EH (cell line): ENCODE results near the gene HOXA11.

Source experiments
- DNase-seq: peaks from one replicate; pipeline ENCODE4 v3.0.0-alpha.2; 2015; ENCODE audit warnings: low read depth

HOXA11 gene

DNA sequence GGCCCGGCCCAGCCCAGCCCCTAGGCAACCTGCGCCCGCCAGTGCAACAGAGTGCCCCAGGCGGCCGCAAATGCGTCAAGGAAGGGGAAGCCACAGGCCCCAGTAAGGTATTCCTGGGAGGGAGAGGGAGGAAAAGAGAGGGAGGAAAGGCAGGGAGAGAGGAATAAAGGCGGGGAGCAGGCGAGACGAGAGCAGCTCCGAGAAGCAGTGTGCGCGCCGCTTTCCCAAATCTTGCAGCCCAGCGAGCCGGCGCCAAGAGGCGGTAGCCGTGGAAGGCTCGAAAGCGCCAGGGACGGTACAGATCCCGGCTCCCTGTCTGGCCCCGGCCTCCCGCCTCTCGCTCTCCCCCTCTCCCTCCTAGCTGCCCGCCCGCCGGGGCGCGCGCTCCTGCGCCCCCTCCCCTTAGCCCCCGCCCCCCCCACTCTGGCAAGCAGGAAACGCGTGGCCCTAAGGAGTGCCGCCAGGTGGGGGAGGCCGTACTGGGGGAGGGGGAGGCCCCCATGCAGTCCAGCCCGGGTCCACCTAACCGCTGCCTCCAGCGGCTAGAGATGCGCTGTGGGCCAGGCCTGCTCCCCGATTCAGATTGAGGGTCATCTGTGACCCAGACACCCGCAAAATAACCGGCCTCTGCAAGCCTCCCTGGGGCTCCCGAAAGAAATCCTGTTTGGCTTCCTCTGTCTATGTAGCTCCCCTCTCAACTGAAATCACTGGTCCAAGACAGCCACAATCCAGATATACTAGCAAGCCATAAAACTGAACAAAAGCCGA, 15.2 kb downstream of the HOXA11 start:
- peak; percentile 77 for DNase-seq

DNA sequence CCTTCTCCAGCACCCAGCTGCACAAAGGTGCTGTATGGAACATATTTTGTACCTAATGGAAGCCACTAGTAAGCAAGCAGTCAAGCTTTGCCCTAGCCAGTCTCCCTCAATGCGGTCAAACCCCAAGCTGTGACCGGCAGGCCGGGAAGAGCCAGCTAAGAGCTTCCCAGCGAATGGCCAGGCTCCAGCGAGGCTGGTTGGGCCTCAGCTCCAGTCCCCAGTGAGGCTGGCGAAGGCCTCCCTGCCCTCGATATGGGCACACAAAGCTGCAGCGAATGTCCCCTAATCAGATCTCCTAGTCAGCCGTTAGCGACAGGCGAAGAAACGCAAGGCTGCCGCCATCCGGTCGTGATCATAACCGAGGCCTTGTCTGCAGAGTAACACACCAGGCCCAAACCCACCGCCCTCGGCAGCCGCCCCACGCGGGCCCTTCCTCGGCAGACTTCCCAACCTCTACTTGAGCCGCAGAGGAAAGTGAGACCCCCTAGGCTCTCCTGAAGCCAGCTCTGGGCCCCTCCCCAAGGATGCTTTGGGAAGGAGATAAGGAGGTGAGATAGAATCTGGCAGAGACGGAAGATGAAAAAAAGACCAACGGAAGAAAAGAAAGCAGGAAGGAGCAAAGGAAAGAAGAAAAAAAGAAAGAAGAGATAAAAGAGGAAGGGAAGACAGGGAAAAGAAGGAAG, 16.6 kb downstream of the HOXA11 start:
- DNase-seq = peak; percentile 84

DNA sequence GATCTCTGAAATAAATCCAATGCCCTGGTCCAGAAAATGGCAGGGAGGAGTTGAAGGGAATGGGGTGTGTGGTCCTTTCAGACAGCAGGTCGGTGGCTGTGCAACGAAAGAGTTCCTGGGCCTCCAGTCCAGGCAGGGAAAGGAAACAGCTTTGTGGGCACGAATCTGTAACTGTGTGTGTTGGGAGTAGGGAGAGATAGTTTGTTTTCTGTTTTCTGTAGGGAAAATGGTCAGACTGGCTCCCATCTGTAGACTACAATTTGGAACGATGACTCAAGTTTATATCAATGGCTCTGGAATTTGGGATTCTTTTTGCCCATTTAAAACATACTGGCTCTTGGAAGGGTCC, 17.1 kb downstream of the HOXA11 start:
- DNase-seq = peak; percentile 89

DNA sequence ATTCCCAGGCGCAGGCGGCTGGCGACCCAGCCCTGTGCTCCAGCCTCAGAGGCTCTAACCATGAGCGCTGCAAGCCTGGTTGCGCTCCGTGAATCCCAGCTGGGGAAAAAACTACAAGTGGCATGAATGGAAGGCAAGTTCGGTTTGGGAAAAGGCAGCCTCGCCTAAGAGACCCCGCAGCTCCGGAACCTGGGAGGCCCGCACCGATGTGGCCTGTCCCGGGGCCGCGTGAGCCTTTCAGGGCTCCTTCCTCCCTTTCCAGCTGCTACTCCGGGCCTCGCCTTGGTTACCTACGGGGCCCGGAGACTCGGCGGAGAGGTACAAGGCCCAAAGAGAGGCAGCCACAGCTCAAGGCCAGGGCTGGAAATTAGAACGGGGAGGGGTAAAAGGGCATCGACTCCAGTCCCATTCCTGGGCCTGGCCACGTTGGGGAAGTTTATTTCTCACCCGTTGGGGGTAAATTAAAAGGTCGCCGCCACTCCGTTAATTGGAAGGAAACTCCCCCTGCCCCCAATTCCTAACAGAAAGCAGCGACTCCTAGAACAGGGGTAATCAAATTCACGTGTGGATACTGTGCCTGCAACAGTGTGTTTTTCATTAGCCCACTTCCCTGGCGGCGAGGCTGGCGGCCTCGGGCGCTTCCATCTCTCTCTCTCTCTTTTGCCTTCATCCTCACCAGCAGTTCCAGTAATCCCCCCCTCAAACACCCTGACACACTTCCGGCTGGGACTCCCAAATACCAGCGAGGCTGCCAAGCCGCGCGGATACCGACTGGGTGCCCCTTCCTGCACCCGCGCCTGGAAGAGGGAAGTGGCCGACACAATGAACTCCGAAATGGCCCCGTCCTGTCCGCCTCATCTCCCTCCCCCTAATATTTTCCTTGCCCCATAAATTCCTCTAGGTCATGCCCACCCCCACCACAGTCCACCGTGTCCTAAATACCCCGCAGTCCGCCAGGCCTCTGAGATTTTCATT, 18.2 kb downstream of the HOXA11 start:
- DNase-seq = peak; percentile 93

DNA sequence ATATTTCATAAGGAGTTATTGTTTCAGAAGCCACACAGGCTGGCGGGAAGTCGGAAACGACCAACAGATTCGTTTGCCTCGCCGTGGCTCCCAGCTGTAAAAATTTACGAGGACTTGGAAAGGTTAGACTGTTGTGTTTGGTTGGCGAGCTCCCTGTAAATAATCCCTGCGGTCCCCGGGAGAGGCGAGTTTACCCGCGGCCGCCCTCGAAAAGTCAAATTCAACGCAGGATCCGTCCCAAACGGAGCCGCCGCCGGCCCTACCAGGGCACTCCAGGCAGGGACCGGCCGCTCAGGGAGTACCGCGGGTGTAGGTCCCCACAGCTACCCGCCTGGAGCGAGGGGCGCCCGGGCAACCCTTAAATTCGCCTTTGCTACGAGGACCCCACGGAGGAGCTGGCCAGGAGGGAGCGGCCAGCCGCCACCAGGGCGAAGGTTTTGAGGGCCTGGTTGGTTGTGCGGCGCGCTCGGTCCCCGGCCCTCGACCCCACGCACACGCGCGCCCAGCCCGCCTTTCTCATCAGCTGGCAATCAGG, 19.0 kb downstream of the HOXA11 start:
- DNase-seq = peak; percentile 84

DNA sequence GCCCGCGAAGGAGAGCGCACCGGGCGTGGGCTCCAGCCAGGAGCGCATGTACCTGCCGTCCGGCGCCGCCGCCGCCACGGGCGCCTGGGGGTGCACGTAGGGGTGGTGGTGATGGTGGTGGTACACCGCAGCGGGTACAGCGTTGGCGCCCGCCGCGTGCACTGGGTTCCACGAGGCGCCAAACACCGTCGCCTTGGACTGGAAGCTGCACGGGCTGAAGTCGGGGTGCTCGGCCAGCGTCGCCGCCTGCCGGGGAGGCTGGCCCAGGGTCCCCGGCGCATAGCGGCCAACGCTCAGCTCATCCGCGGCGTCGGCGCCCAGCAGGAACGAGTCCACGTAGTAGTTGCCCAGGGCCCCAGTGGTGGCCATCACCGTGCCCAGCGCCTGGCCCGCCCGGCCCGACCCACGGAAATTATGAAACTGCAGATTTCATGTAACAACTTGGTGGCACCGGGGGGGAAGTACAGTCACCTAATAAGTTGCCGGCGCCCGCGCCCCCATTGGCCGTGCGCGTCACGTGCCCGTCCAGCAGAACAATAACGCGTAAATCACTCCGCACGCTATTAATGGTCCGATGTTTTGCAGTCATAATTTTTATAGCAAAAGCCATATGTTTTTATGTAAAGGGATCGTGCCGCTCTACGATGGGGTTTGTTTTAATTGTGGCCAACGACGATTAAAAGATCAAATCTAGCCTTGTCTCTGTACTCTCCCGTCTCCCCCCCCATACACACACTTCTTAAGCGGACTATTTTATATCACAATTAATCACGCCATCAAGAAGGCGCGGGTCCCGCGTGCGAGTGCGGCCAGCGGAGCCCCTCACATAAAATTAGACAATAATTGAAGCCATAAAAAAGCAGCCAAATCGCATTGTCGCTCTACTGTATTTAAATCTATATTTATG, 19.7 kb downstream of the HOXA11 start, which contains the start of gene HOXA9:
TSS of gene HOXA9 (minus strand) at position 449 of the 907 bp plus-strand sequence. CDS start at position 369, 80 bp downstream.
- DNase-seq = peak; percentile 96

DNA sequence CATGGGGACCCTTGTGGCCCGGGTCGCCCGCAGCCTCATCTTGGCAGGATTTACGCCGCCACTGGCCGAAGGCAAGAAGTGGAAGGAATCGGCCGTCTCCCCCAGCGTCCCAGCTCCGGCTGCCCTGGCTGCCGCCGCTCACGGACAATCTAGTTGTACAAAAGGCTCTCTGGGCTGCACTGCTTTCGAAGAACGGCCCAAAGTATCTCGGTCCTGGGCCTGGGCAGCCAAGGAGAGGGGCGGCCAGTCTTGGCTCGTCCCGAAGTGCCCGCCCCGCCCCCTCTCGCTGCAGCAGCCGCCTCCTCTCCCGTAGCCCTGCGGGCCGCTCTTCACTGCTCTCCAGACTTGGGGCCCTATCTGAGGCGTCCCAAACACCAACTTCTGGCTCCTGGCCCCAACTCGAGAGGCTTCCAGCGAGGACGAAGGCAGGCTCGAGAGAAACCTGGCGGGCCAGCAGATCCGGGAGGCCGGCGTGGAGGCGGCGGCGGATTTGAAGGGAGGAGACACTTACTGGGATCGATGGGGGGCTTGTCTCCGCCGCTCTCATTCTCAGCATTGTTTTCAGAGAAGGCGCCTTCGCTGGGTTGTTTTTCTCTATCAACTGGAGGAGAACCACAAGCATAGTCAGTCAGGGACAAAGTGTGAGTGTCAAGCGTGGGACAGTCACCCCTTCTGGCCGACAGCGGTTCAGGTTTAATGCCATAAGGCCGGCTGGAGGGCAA, 20.5 kb downstream of the HOXA11 start:
- peak; percentile 56 for DNase-seq

DNA sequence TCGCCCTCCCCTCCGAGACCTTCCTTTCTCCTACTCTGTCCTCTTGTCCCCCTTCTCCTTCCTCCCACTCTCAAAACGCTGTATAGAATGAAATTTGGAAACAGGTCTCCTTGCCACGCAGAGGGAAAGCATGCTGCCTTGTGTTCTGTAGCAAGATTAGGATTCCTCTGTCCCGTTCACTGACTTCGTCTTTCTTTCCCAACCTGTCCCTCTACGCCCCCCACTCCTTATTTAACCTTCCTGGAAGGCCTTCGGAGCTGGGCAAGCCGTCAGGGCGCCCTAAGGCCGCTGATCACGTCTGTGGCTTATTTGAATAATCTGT, 21.0 kb downstream of the HOXA11 start:
- DNase-seq = no peak

DNA sequence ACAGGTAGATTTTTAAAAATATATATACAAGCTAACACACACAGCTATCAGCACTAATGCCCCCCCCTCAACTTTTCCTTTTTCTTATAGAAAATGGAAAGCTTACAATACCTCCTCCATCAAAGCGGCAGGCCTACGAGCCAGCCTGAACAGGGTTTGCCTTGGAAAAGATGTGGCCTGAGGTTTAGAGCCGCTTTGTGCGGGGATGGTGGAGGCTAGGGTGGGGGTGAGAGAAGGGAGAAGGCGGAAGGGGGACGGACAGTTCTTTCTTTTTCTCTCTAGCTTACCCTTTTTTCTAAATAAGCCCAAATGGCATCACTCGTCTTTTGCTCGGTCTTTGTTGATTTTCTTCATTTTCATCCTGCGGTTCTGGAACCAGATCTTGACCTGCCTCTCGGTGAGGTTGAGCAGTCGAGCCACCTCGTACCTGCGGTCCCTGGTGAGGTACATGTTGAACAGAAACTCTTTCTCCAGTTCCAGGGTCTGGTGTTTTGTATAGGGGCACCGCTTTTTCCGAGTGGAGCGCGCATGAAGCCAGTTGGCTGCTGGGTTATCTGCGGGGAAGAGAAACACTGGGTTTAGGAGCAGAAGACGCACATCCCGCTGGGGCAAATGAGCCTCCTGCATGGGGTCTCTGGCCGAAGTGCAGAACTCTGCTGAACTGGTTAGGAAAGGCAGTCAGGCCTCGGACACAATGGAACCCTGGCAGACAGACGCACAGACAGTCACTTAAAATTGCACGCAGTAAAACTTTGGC, 21.6 kb downstream of the HOXA11 start:
- DNase-seq = peak; percentile 40

DNA sequence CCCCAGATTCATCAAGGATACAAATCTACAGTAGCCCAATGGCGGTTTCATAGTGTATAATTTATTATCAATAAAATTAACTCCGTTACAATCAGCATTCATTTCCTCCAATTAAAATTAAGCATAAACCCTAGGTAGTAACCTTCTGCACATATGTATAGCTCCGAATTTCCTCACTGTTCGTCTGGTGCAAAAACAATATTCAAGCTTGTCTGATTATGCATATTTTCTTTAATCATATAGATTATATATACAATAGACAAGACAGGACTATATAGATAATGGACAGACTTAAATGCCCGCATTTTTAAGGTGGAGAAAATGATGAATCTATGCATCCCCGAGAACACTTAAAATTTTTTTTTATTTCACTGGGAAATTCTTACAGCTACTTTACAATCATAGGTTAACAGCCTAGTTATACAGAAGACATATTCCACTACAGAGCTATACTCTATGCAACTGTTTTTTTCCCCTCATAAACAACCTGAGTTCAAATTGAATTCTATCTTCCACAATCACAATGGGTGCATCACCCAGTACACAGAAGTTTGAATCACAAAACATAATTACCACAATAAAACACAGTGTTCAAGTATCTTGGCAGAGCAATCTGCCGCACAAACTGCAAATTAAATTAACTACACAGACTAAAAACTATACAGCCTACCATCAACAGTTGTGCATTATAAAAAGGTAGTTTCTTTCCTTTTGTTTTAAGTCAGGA, 22.3 kb downstream of the HOXA11 start:
- DNase-seq = peak; percentile 26

DNA sequence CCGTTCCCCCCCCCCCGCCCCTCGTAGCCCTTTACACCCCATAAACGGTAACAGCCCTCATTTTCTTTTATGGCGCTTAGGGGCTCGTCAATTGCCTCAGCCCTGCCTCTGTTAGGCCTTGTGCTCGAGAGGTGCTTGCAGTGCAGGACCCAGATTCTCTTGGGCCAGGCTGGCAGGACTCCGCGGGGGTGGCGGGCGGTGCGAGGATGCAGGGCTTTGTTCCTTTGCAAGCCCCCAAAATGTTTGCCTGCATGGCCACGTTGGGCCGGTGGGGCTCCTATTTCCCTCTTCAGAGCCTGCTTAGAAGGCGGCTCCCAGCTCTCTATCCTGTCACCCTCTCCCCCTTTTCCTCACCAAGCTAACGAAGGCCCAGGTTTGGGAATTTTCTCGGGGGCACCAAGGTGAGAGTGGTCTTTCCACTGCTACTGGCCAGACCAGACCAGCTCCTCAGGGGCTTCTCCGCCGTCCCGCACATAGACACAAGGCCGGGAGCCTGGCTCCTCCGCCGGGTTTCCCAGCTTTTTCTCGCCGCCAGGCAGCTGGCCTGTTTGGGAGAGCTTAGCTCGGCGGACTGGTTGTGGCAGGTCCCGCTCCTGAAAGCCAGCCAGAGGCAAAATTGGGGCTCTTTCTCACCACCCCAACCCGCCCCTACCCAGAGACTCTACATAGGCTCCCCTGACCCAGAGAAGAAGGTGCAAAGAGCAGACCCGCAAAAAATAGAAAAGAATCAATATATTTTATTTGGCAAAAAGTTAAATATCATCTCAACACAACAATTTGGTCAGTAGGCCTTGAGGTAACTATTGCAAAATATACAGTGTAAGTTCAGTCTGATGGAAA, 23.1 kb downstream of the HOXA11 start:
- DNase-seq = peak; percentile 43

DNA sequence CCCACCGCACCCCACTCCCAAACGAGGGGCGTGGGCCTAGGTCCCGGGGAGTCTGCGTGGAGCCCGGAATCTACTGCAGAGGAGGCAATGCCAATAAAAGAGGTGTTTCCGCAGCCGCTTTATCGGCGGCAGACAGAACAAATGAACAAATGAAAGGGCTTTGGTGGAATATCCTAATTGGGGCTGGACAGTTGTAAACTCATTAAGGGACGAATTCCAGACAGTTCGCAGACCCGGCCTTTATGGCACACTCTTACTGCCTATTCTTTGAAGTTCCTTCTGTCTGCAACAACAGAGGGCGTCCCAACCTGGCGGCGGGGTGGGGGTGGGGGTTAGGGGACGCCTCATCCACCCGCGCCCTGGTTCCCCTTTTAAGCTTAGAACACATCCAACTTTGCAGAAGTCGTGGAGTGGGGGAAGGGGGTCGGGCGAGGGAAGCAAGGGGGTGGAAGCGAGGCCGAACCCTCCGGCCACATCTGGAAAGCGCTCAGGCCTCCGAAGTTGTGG, 23.8 kb downstream of the HOXA11 start:
- DNase-seq = peak; percentile 54

DNA sequence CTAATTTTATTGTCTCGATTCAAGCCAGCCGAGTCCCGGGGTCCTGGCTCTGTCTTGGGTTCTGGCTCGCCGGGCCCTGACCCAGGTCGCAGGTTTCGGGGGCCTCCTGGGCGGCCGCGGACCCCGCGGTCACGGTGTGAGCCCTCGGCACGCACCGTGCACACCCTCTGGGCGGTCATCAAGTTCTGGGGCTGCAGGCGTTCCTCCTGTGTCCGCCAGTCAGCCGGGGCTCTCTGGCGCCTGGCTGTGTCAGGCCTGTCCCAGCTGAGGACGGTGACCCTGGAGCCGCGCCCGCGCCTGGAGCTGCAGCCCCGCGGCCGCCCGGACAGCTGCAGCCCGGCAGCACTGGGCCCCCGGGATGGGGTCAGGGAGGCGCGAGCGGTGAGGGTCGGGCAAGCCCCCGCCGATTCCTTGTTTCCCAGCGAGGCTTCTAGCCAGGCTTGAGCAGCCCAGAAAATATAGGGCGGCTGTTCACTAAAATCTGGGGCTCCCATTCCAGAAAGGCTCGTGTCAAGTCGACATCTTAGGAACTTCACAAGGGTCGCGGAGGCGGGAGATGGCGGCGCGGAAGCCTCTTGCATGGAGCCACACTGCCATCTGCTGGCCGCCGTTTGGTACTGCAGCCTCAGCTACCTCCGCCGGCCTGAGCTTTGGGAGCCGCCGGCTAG, 24.4 kb downstream of the HOXA11 start:
- peak; percentile 81 for DNase-seq

DNA sequence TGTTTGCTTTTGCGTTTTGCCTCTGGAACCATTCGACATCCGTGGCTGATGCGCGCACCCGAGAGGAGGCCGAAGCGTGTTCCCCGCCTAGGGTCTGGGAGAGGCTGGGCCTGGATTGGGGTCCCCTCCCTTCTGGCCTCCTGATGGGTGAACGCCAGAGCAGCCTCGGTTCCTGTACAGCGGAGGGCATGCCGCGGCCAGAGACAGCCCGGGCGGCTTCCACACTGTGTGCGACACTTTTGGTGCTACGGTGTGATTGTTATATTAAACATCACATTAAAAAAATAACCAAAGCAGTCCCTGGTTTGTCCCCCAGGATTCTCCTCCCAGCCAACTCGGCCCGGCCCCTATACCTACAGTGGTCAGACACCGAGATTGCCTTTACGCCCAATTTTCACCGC, 24.9 kb downstream of the HOXA11 start:
- no peak for DNase-seq

DNA sequence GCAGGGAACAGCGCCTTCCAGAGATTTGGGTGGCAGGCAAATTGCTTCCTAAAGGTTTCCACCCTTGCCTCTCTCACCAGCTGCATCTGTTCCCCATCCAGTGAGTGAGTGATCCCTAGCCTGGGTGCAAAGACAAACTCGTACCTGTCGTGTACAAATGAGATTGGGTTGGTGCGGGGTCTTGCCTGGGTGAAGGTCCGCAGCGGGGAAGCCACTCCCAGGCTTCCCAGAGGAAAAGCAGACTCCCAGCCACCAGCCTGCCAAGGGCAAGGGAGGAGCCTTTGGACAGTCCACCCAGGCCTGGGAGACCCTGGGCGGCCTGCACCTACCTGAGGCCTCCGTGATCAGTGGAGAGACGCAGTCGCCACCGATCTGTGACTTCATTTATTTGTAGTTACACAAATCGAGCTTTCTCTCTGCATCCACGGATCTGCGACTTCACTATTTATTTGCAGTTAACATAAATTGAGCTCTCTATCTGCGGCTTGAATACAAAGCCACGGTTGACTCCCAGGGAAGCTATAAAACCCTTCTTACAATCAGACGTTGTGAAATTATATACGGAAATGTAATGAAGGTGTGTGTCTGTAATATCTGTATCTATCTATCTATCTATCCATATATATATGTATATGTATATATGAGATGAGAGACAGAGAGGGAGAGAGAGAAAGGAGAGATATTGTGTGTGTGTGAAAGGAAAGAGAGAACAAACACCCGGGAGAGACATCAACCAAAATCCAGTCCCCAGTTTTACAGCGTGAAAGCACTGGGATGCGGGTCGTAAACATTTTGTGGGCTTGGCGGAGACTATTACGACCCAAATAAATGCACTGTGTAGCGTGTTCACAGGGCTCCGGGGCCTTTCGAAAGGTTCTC, 25.5 kb downstream of the HOXA11 start:
- DNase-seq = no peak
